Esophagus squamous epithelium (tissue), 5 donors: Measurements from ENCODE around the gene DPEP1. TPM values are rescaled to one million over a fixed set of nuclear protein-coding genes. Genes with fewer than 3 reads are reported as not detected.

Experiments
- DNase-seq: peaks from one replicate; lab custom pipeline; 2025; lab: John Stamatoyannopoulos, UW
- H3K27ac ChIP-seq, 4 donors: fragments of 200-600 bp; sonication (generic); one replicate each; pipeline ENCODE4 v1.5.1; 2016 to 2019; ENCODE audit warnings: mild to moderate bottlenecking in 1 of 4
- H3K27me3 ChIP-seq, 4 donors: fragments of 200-600 bp; sonication (generic); 1 replicate in 3 of 4; 2 replicates in 1 of 4; pipeline versions ENCODE4 v1.5.1 to v1.6.0; 2017 to 2021; ENCODE audit warnings: antibody characterized with exemption in 1 of 4
- H3K36me3 ChIP-seq, 3 donors: fragments of 200-600 bp; sonication (generic); one replicate each; pipeline ENCODE4 v1.5.1; 2016 to 2019
- H3K4me1 ChIP-seq, 3 donors: fragments of 200-600 bp; sonication (generic); one replicate each; pipeline ENCODE4 v1.5.1; 2017 to 2019
- H3K4me3 ChIP-seq, 4 donors: fragments of 200-600 bp; sonication (generic); 1 replicate in 3 of 4; 2 replicates in 1 of 4; pipeline ENCODE4 v1.5.1; 2016 to 2019; ENCODE audit warnings: mild to moderate bottlenecking in 2 of 4, moderate library complexity in 1 of 4
- H3K9me3 ChIP-seq, 3 donors: fragments of 200-600 bp; sonication (generic); one replicate each; pipeline ENCODE4 v1.5.1; 2016 to 2019
- POLR2A ChIP-seq, 4 donors: fragments of 450-650 bp; IDR thresholded peaks; one replicate each; pipeline ENCODE4 v1.6.1; 2017; ENCODE audit warnings: antibody characterized with exemption in 4 of 4, mild to moderate bottlenecking in 4 of 4, moderate library complexity in 3 of 4
- WGBS, 2 donors: methylation state at CpG; one replicate each; pipeline ENCODE4 v1.1.5; 2018; 5-methylcytosine and 5-hydroxymethylcytosine counted together
- intact Hi-C: fragments of 100-400 bp; cut with DNase I; formaldehyde crosslinking; loops from one replicate; pipeline ENCODE4 v1.15.0; 2022
- total RNA-seq, 4 donors: library from RNA; depleted of rRNA; stranded (reverse); fragments of >200 nt; gene quantifications; one replicate each; pipeline ENCODE4 v1.1.0, GENCODE V29; 2016
- TF ChIP-seq, protein P1 (sequence below), 6 experiments: fragments of 450-650 bp in 4 of 6; fragments of 200-600 bp in 2 of 6; sonication (generic) in 2 of 6; IDR thresholded peaks; one replicate each; pipeline ENCODE4 v1.5.1; 2016 to 2019; ENCODE audit warnings: antibody characterized with exemption in 6 of 6, mild to moderate bottlenecking in 4 of 6, moderate library complexity in 4 of 6
- donor health status: DM: yes; HTN: yes; CAD: no.

Gene DPEP1
- total RNA-seq, 4 donors from 2014 or later: 0.76 to 4.1 TPM; not detected in 2

DNA sequence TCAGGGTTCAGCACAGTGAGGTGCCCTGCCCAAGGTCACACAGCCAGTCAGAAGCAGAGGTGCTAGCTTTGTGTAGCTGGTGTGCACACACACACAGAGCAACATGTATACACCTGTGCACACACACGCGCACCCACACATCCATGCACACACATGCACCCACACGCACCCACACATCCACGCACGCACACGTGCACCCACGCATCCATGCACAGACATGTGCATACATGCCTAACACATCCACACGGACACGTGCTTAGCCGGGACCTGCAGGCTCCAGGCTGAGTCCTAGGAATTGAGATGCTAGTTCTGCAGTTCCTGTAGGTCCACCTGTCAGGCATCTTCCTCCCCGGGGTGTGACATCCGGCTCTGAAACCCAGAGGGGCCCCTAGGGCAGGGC is 13.0 kb upstream of the DPEP1 start:
- DNase-seq: no peak
- Histone ChIP-seq H3K4me3 (no peak overlapping the region), H3K4me1 (peaks cover 17 to 37% (median 31%) of the 10 kb centered on the region in 3 donors), H3K36me3 (no peaks in the 10 kb centered on the region), H3K27ac (peak overlapping the region in 1 of 4 donors; percentile 71), H3K27me3 (peaks cover 0 to 20% (median 0%) of the 10 kb centered on the region in 4 donors), H3K9me3 (no peaks in the 10 kb centered on the region)
- 25 to 44% methylated on average over 2 to 8 of the region's 12 CpGs for WGBS, 2 donors
- TF ChIP-seq POLR2A (IDR thresholded peaks at IDR 0.05): no peak
- TF ChIP-seq, protein P1, sequence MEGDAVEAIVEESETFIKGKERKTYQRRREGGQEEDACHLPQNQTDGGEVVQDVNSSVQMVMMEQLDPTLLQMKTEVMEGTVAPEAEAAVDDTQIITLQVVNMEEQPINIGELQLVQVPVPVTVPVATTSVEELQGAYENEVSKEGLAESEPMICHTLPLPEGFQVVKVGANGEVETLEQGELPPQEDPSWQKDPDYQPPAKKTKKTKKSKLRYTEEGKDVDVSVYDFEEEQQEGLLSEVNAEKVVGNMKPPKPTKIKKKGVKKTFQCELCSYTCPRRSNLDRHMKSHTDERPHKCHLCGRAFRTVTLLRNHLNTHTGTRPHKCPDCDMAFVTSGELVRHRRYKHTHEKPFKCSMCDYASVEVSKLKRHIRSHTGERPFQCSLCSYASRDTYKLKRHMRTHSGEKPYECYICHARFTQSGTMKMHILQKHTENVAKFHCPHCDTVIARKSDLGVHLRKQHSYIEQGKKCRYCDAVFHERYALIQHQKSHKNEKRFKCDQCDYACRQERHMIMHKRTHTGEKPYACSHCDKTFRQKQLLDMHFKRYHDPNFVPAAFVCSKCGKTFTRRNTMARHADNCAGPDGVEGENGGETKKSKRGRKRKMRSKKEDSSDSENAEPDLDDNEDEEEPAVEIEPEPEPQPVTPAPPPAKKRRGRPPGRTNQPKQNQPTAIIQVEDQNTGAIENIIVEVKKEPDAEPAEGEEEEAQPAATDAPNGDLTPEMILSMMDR (IDR thresholded peaks at IDR 0.05): no peak
- intact Hi-C loops: no loop called here

DNA sequence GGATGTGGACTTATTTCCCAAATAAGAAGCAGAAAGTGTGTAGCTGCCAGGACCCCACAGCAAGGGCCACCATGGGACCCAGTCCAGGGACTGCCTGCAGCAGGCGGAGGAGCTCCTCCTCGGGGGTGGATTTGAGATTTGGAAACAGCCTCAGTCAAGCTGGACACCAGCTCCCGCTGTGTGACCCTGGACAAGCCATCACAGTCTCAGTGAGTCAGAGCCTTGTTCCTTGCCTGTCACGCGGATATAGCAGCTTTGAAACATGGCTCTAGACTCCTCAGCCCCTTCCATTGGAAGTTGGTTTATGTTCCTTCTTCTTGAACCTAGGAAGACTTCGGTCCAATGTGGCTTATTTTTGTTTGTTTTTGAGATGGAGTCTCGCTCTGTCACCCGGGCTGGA is 12.5 kb upstream of the DPEP1 start:
- H3K36me3 ChIP-seq: no peaks in the 10 kb centered on the region
- no peaks in the 10 kb centered on the region for H3K9me3 ChIP-seq
- H3K4me1 ChIP-seq: peaks cover 17 to 37% (median 31%) of the 10 kb centered on the region in 3 donors
- TF ChIP-seq, protein P1 (IDR thresholded peaks at IDR 0.05): no peak
- no peak for TF ChIP-seq POLR2A (IDR thresholded peaks at IDR 0.05)
- H3K27me3 ChIP-seq: peaks cover 0 to 26% (median 0%) of the 10 kb centered on the region in 4 donors
- no peak overlapping the region for H3K4me3 ChIP-seq
- 58 to 71% methylated on average over 7 to 8 of the region's 8 CpGs for WGBS, 2 donors
- intact Hi-C loops: no loop called here
- no peak for DNase-seq
- no peak overlapping the region for H3K27ac ChIP-seq

DNA sequence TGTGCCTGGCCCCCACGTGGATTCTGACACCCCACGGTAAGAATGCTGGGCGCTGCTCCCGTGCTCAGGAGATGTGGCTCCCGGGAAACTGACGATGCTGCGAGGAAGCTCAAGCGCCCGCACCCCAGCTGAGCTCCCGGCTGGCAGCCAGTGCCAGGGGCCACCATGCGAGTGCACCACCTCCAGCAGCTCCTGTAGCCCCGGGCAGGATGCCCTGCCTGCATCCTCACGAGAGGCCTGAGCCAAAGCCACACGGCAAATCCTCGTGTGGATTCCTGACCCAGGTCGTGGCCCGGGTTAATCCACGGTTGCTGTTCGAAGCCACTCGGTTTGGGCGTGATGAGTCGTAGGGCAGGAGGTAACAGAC is 11.6 kb upstream of the DPEP1 start:
- no peaks in the 10 kb centered on the region for H3K9me3 ChIP-seq
- H3K36me3 ChIP-seq: no peaks in the 10 kb centered on the region
- peaks cover 17 to 37% (median 31%) of the 10 kb centered on the region in 3 donors for H3K4me1 ChIP-seq
- no peak for DNase-seq
- H3K27ac ChIP-seq: no peak overlapping the region
- H3K27me3 ChIP-seq: peaks cover 0 to 27% (median 0%) of the 10 kb centered on the region in 4 donors
- no CpG with 5 or more reads among the region's 22 CpGs for WGBS, 2 donors
- TF ChIP-seq POLR2A (IDR thresholded peaks at IDR 0.05): no peak
- TF ChIP-seq, protein P1 (IDR thresholded peaks at IDR 0.05): no peak
- intact Hi-C loops: no loop called here
- H3K4me3 ChIP-seq: peak overlapping the region in 1 of 4 donors; percentile 47

DNA sequence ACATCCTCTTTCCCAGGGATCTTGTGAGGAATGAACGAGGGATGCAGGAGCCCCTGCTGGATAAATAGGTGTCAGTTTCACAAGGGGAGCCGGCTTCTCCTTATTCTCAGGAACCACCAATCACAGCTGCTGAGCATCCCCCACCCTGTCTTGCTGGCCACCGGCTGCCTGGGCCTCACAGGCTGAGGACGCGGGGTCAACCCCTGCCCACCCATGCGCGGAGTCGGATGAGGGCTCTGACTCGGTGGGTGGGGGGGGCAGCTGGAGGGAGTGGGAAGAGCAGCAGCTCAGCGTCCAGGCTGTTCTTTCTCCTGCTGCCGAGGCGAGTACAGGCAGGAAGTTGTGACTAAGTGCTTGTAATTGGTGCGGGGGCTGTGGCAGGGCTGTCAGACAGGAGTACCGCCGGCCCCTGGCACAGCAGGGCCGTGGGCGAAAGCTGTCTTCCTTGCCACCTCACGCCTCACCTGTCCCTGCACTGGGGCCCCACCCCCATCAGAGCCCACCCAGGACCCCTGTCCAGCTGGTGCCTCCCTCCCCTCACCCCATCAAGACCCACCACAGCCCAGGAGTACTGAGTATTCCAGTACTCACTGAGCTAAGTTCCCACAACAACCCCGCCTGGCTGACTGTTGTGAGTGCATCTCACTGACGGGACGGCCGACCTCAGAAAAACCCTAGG is 11.0 kb upstream of the DPEP1 start:
- intact Hi-C loops: no loop called here
- no peaks in the 10 kb centered on the region for H3K36me3 ChIP-seq
- DNase-seq: no peak
- no peak overlapping the region for H3K27ac ChIP-seq
- no peaks in the 10 kb centered on the region for H3K9me3 ChIP-seq
- H3K4me3 ChIP-seq: peak overlapping the region in 1 of 4 donors; percentile 47
- whole genome bisulfite sequencing, 2 donors: 0% methylated on average over 6 of the region's 22 CpGs; no CpG with 5 or more reads in 1 of the 2 donors
- peaks cover 17 to 37% (median 31%) of the 10 kb centered on the region in 3 donors for H3K4me1 ChIP-seq
- peaks cover 0 to 27% (median 0%) of the 10 kb centered on the region in 4 donors for H3K27me3 ChIP-seq
- TF ChIP-seq, protein P1 (IDR thresholded peaks at IDR 0.05): no peak
- no peak for TF ChIP-seq POLR2A (IDR thresholded peaks at IDR 0.05)

DNA sequence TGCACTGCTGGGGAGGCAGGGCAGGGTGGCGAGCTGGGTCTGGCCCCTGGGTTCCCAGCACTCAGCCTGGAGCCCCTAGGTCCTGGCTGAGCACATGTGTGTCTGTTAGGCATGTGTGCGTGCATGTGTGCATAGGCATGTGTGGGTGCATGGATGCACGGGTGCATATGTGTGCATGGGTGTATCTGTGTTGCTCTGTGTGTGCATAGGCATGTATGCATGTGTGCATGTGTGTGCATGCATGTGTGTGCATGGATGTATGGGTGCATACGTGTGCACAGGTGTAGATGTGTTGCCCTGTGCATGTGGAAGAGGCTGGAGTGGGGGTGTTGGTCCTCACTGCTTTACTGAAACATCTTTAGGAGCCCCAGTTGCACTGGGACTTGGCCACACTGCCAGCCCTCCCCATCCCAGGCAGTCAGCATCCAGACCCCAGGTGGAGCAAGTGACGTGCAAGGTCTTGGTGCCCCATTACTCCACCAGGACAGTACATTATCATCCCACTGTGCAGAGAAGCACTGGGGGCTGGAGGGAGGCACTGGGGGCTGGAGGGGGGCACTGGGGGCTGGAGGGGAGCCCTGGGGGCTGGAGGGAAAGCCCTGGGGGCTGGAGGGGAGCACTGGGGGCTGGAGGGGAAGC is 10.4 kb upstream of the DPEP1 start:
- no peak for DNase-seq
- H3K4me3 ChIP-seq: no peak overlapping the region
- H3K4me1 ChIP-seq: peaks cover 17 to 37% (median 31%) of the 10 kb centered on the region in 3 donors
- peaks cover 0 to 27% (median 0%) of the 10 kb centered on the region in 4 donors for H3K27me3 ChIP-seq
- H3K27ac ChIP-seq: no peak overlapping the region
- H3K9me3 ChIP-seq: no peaks in the 10 kb centered on the region
- H3K36me3 ChIP-seq: no peaks in the 10 kb centered on the region
- TF ChIP-seq, protein P1 (IDR thresholded peaks at IDR 0.05): no peak
- TF ChIP-seq POLR2A (IDR thresholded peaks at IDR 0.05): no peak
- WGBS, 2 donors: 33% methylated on average over 1 of the region's 5 CpGs
- intact Hi-C loops: no loop called here
